H1 (cell line): ENCODE data around the gene ACAD10.

Experiments
- EZH2 ChIP-seq: fragments of 200-600 bp; sonication (generic); IDR thresholded peaks from 2 replicates; pipeline ENCODE4 v1.7.1; 2012; ENCODE audit warnings: low read depth, mild to moderate bottlenecking, moderate library complexity, low read length, inconsistent platforms; ENCODE audit not compliant: severe bottlenecking
- GTF2F1 ChIP-seq: IDR thresholded peaks from 2 replicates; pipeline ENCODE4 v1.6.1; 2012; ENCODE audit warnings: low read depth, low read length, improper control_type of control experiment, borderline replicate concordance
- POLR2A ChIP-seq, 2 experiments: IDR thresholded peaks; 1 replicate in 1 of 2; 2 replicates in 1 of 2; pipeline ENCODE4 v1.6.1; 2011; ENCODE audit warnings: low read depth in 2 of 2, low read length in 2 of 2, mild to moderate bottlenecking in 2 of 2; ENCODE audit errors: control extremely low read depth in 1 of 2
- RFX5 ChIP-seq: IDR thresholded peaks from 2 replicates; pipeline ENCODE4 v1.6.1; 2011; ENCODE audit warnings: low read depth, low read length, improper control_type of control experiment, borderline replicate concordance
- TF ChIP-seq, protein P1 (sequence below), 3 experiments: IDR thresholded peaks; 1 replicate in 2 of 3; 2 replicates in 1 of 3; pipeline versions ENCODE4 v1.5.1 to v1.6.1; 2011; ENCODE audit warnings: low read length in 3 of 3, mild to moderate bottlenecking in 3 of 3, inconsistent platforms in 2 of 3, low read depth in 1 of 3, moderate library complexity in 1 of 3; ENCODE audit not compliant: insufficient read depth in 1 of 3; ENCODE audit errors: control extremely low read depth in 1 of 3

DNA sequence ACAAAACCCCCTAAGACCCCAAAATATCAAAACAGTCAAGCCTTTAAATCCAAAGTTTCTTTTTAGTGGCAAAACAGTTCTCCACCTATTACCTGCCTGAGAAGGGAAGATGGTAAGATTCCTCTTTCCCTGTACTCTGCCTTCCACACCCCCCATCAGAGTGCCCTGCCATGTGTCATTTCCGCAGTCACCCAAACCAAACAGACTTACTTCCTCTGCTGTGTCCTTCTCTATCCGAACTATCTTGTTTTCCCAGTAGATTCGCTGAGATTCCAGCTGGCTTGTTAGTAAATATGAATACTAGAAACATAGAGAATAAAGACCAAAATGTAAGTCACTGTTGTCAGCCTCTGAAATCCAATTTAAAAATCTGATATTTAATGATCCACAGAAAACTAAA is 30.5 kb upstream of the ACAD10 start:
- TF ChIP-seq, protein P1, sequence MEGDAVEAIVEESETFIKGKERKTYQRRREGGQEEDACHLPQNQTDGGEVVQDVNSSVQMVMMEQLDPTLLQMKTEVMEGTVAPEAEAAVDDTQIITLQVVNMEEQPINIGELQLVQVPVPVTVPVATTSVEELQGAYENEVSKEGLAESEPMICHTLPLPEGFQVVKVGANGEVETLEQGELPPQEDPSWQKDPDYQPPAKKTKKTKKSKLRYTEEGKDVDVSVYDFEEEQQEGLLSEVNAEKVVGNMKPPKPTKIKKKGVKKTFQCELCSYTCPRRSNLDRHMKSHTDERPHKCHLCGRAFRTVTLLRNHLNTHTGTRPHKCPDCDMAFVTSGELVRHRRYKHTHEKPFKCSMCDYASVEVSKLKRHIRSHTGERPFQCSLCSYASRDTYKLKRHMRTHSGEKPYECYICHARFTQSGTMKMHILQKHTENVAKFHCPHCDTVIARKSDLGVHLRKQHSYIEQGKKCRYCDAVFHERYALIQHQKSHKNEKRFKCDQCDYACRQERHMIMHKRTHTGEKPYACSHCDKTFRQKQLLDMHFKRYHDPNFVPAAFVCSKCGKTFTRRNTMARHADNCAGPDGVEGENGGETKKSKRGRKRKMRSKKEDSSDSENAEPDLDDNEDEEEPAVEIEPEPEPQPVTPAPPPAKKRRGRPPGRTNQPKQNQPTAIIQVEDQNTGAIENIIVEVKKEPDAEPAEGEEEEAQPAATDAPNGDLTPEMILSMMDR (IDR thresholded peaks at IDR 0.05; ENCODE audit: control extremely low read depth in 1 of 3, insufficient read depth in 1 of 3, low read depth in 1 of 3, low read length in 3 of 3), result no peak
- TF ChIP-seq EZH2, result no peak
- no peak for TF ChIP-seq RFX5
- no peak for TF ChIP-seq POLR2A (IDR thresholded peaks at IDR 0.05; ENCODE audit: control extremely low read depth in 1 of 2, low read depth in 2 of 2, low read length in 2 of 2)
- no peak for TF ChIP-seq GTF2F1
